Hepatocyte (in vitro differentiated cells): ENCODE measurements around the gene KCNG4. TPM values are rescaled to one million over a fixed set of nuclear protein-coding genes. Genes with fewer than 3 reads are reported as not detected.
"Not testable (repeated sequence)": the region's sequence is repeated elsewhere in the genome, so short reads cannot be mapped to it uniquely, and the experiment has no call there.

ENCODE experiments used
- DNase-seq: peaks from one replicate; pipeline ENCODE4 v3.0.0-alpha.2; 2016; ENCODE audit warnings: low spot score
- H2AFZ ChIP-seq: fragments of 200-600 bp; sonication (generic); 2 replicates; pipeline ENCODE4 v1.6.0; 2016; ENCODE audit warnings: antibody characterized with exemption, mild to moderate bottlenecking
- H3K27ac ChIP-seq: fragments of 200-600 bp; sonication (generic); 2 replicates; pipeline ENCODE4 v1.5.1; 2016; ENCODE audit warnings: mild to moderate bottlenecking
- H3K27me3 ChIP-seq: fragments of 200-600 bp; sonication (generic); 2 replicates; pipeline ENCODE4 v1.6.1; 2016
- H3K36me3 ChIP-seq: fragments of 200-600 bp; sonication (generic); replicated peaks from 2 replicates; pipeline ENCODE4 v1.5.1; 2016; ENCODE audit warnings: low read depth; ENCODE audit not compliant: insufficient read depth
- H3K4me1 ChIP-seq: fragments of 200-600 bp; sonication (generic); 2 replicates; pipeline ENCODE4 v1.5.1; 2016; ENCODE audit warnings: mild to moderate bottlenecking, moderate library complexity; ENCODE audit not compliant: insufficient read depth
- H3K4me2 ChIP-seq: fragments of 200-600 bp; sonication (generic); 2 replicates; pipeline ENCODE4 v1.6.0; 2016
- H3K4me3 ChIP-seq: fragments of 200-600 bp; sonication (generic); 2 replicates; pipeline ENCODE4 v1.5.1; 2016; ENCODE audit warnings: mild to moderate bottlenecking
- H3K79me2 ChIP-seq: fragments of 200-600 bp; sonication (generic); 2 replicates; pipeline ENCODE4 v1.6.0; 2017; ENCODE audit warnings: mild to moderate bottlenecking
- H3K9me2 ChIP-seq: fragments of 200-600 bp; sonication (generic); replicated peaks from 2 replicates; pipeline ENCODE4 v1.6.0; 2017; ENCODE audit warnings: mild to moderate bottlenecking; ENCODE audit not compliant: insufficient read depth
- H3K9me3 ChIP-seq: fragments of 200-600 bp; sonication (generic); 2 replicates; pipeline ENCODE4 v1.5.1; 2016; ENCODE audit warnings: low read depth, mild to moderate bottlenecking
- H4K20me1 ChIP-seq: fragments of 200-600 bp; sonication (generic); 2 replicates; pipeline ENCODE4 v1.6.0; 2016; ENCODE audit warnings: mild to moderate bottlenecking; ENCODE audit not compliant: insufficient read depth, poor library complexity, severe bottlenecking
- EZH2 ChIP-seq: fragments of 200-600 bp; sonication (generic); IDR thresholded peaks from 2 replicates; pipeline ENCODE4 v1.6.1; 2016; ENCODE audit warnings: antibody characterized with exemption, mild to moderate bottlenecking, borderline replicate concordance
- EZH2phosphoT487 ChIP-seq: fragments of 200-600 bp; sonication (generic); IDR thresholded peaks from one replicate; pipeline ENCODE4 v1.6.1; 2018; ENCODE audit warnings: antibody characterized with exemption, mild to moderate bottlenecking, low read depth, moderate library complexity; ENCODE audit not compliant: unreplicated experiment, severe bottlenecking
- WGBS: methylation state at CpG from one replicate; pipeline ENCODE4 v1.1.6; 2016; ENCODE audit warnings: low lambda C conversion rate; ENCODE audit errors: missing lambda C conversion rate; 5-methylcytosine and 5-hydroxymethylcytosine counted together
- polyA plus RNA-seq: library from polyadenylated mRNA; unstranded; fragments of >200 nt; fragmentation: Nextera tagmentation; extraction: Ambion mirVana; gene quantifications from 2 replicates; pipeline ENCODE4 v1.2.1, GENCODE V29; 2016
- total RNA-seq: library from RNA; depleted of rRNA; stranded (reverse); fragments of >200 nt; gene quantifications from 2 replicates; pipeline ENCODE4 v1.2.3, GENCODE V29; 2014
- TF ChIP-seq, protein P1 (sequence below): fragments of 200-600 bp; sonication (generic); IDR thresholded peaks from 2 replicates; pipeline ENCODE4 v1.5.1; 2016; ENCODE audit warnings: antibody characterized with exemption, mild to moderate bottlenecking; ENCODE audit not compliant: poor library complexity

The KCNG4 gene
- total and polyA plus RNA-seq, 2 experiments from 2014 or later, result not detected

DNA sequence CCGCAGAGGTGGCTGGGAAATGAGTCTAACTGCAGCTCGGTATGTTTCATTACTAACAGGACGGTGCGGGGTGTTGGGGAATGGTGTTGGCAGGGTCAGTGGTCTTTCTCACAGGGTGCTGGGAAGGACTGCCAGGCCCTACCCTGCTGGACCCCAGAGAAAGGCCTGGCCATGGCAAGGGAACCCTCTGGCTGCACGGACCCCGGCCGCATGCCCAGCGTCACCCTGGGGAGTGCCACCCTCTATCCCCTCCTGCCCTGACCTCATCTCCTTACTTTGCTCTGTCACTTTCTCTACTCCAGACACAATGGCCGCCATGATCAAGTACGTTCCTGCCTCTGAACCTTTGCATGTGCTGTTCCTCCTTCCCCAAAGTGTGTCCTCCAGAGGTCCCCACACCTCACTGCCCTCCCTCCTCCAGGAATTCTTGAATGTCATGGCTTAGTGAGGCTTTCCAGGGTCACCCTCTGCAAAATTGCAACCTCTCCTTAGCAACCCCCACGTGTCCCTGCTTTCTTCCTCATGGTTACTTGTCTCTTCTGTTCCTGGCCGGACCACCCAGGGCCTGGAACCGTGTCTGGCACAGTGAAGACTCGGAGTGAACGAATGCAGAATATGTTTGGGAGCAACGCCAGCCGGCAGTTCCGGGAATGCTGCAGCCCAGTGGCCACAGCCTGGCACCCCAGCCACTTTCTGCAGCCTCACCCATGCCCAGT lies 33.7 kb downstream of the KCNG4 start:
- Histone ChIP-seq H3K4me3 (no peak overlapping the region), H3K9me2 (no peaks in the 10 kb centered on the region), H4K20me1 (no peaks in the 10 kb centered on the region), H3K27ac (no peak overlapping the region), H3K9me3 (no peaks in the 10 kb centered on the region), H3K27me3 (no peaks in the 10 kb centered on the region), H3K79me2 (no peaks in the 10 kb centered on the region), H3K36me3 (no peaks in the 10 kb centered on the region), H3K4me2 (no peak overlapping the region), H3K4me1 (no peaks in the 10 kb centered on the region), H2AFZ (no peak overlapping the region)
- TF ChIP-seq, protein P1, sequence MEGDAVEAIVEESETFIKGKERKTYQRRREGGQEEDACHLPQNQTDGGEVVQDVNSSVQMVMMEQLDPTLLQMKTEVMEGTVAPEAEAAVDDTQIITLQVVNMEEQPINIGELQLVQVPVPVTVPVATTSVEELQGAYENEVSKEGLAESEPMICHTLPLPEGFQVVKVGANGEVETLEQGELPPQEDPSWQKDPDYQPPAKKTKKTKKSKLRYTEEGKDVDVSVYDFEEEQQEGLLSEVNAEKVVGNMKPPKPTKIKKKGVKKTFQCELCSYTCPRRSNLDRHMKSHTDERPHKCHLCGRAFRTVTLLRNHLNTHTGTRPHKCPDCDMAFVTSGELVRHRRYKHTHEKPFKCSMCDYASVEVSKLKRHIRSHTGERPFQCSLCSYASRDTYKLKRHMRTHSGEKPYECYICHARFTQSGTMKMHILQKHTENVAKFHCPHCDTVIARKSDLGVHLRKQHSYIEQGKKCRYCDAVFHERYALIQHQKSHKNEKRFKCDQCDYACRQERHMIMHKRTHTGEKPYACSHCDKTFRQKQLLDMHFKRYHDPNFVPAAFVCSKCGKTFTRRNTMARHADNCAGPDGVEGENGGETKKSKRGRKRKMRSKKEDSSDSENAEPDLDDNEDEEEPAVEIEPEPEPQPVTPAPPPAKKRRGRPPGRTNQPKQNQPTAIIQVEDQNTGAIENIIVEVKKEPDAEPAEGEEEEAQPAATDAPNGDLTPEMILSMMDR, result no peak
- no peak for TF ChIP-seq EZH2phosphoT487
- no peak for DNase-seq
- 89% methylated on average over 18 of the region's 18 CpGs for WGBS

DNA sequence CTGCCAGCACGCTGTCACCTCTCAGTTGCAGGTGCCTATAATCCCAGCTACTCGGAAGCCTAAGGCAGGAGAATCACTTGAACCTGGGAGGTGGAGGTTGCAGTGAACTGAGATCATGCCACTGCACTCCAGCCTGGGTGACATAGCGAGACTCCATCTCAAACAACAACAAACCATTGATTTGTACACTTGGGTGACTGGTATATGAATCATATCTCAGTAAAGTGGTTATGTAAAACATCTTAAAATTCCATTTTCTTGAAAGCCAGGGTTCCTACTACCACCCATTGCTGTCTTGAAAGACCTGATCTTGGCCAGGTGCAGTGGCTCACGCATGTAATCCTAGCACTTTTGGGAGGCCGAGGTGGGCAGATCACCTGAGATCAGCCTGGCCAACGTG lies 34.7 kb downstream of the KCNG4 start:
- not testable (repeated sequence) for H4K20me1 ChIP-seq, H3K27me3 ChIP-seq, H3K27ac ChIP-seq, H3K9me2 ChIP-seq, H3K9me3 ChIP-seq, H3K36me3 ChIP-seq, H3K79me2 ChIP-seq, DNase-seq, H2AFZ ChIP-seq, H3K4me3 ChIP-seq, H3K4me2 ChIP-seq, H3K4me1 ChIP-seq
- 92% methylated on average over 6 of the region's 6 CpGs for WGBS

DNA sequence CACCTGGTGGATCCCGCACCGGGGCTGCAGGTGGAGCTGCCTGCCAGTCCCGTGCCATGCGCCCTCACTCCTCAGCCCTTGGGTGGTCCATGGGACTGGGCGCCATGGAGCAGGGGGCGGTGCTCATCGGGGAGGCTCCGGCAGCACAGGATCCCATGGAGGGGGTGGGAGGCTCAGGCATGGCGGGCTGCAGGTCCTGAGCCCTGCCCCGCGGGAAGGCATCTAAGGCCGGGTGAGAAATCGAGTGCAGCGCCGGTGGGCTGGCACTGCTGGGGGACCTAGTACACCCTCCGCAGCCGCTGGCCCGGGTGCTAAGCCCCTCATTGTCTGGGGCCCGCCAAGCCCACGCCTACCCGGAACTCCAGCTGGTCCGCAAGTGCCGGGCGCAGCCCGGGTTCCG lies 35.3 kb downstream of the KCNG4 start:
- not testable (repeated sequence) for H4K20me1 ChIP-seq, H3K36me3 ChIP-seq, DNase-seq

DNA sequence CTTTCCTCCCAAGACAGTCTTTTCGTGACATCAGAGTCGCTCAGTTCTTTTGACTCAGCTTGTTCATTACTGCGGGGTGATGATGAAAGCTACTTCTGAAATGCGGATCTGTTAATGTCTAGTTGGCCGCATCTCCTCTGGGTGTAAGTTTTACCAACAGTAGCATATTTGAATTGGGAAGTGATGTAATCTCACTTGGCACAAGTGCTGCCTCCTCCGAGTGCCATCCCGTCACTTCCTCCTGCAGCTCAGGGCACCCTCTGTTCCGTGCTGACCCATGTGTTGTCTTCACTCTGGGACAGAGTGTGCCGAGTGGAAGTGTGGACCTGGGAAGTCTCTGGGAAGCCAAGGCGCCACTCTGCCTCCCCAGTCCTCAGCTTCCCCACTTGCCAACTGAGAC lies 40.0 kb downstream of the KCNG4 start:
- no peak overlapping the region for H3K4me2 ChIP-seq
- H3K27me3 ChIP-seq, result no peaks in the 10 kb centered on the region
- DNase-seq, result no peak
- H3K9me2 ChIP-seq, result no peaks in the 10 kb centered on the region
- no peaks in the 10 kb centered on the region for H3K36me3 ChIP-seq
- no peaks in the 10 kb centered on the region for H3K4me1 ChIP-seq
- no peaks in the 10 kb centered on the region for H4K20me1 ChIP-seq
- no peaks in the 10 kb centered on the region for H3K79me2 ChIP-seq
- TF ChIP-seq, protein P1, result no peak
- no peak for TF ChIP-seq EZH2phosphoT487
- TF ChIP-seq EZH2, result no peak
- H3K9me3 ChIP-seq, result no peaks in the 10 kb centered on the region
- H3K27ac ChIP-seq, result no peak overlapping the region
- H2AFZ ChIP-seq, result no peak overlapping the region
- WGBS, result 88% methylated on average over 10 of the region's 10 CpGs
- no peak overlapping the region for H3K4me3 ChIP-seq

More for the DNA sequence above, 35.3 kb downstream of the KCNG4 start:
- not testable (repeated sequence) for H3K4me3 ChIP-seq, H3K79me2 ChIP-seq, H3K9me2 ChIP-seq, H3K9me3 ChIP-seq, H3K4me1 ChIP-seq, H3K27ac ChIP-seq, H3K27me3 ChIP-seq, H3K4me2 ChIP-seq, H2AFZ ChIP-seq
- WGBS, result 95% methylated on average over 26 of the region's 26 CpGs
